ENCODE measurements around the gene PCDH10. TPM values are rescaled to one million over a fixed set of nuclear protein-coding genes. Genes with fewer than 3 reads are reported as not detected.

Gene PCDH10
- total and polyA plus RNA-seq, 2 donors (not counting 3 experiments of a cell fraction or from before 2014, with no cell fraction given): 56.5 to 91.0 TPM

DNA sequence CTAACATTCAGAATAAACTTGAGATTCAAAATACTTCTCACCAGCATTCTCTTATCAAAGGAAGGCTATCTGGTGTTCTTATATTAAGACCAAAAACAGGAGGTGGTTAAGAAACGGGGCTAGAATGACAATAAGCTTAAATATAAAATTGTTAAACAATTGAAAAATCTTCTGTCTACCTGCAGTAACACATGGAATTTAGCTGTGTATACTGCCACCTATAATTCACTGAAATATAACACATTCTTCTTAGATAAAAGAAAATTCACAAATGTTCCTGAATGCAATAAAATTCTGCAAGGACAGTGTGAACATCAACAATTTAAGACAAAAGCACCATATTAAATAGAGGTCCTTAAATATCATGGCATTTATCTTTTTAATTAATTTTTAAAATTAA, 11.5 kb upstream of the PCDH10 start:
- H2AFZ ChIP-seq (ENCODE audit: low read depth, low read length): no peak overlapping the region
- no TSS peak for BruUV-seq (replicated peaks)
- FAIRE-seq: no peak
- intact Hi-C loops (cut with micrococcal nuclease) (loop anchor here (2.0 kb wide), 1 partner anchor 297 kb away; no protein-coding TSS in a partner anchor), dilution Hi-C loops (cut with MboI; ENCODE audit: extremely low pct_ligation_motif_present, low sequenced_read_pairs) (no loop called here)
- no peaks in the 10 kb centered on the region for H3K27me3 ChIP-seq (ENCODE audit: control insufficient read depth in 2 of 2, insufficient read depth in 2 of 2, low read length in 2 of 2)
- H4K20me1 ChIP-seq (replicated peaks; ENCODE audit: control insufficient read depth, extremely low read depth, insufficient read depth, low read length): no peaks in the 10 kb centered on the region
- DNase-seq (ENCODE audit: low read depth, low spot score): peak; percentile 56
- ChIA-PET CTCF (interaction anchor here (0.6 to 2.1 kb wide), 13 partner anchors 9 to 499 kb away, joined by 3 to 26 read pairs (median 4); no protein-coding TSS in a partner anchor), POLR2A (interaction anchor here (1.1 kb wide), 1 partner anchor 11 kb away, joined by 3 read pairs; the partner anchor contains the start of gene PCDH10)
- no peak overlapping the region for H3K4me2 ChIP-seq (ENCODE audit: insufficient read depth, low read length)
- no peaks in the 10 kb centered on the region for H3K36me3 ChIP-seq (ENCODE audit: control insufficient read depth in 2 of 2, extremely low read depth in 1 of 2, insufficient read depth in 2 of 2, low read length in 2 of 2)
- TF ChIP-seq MYC (IDR thresholded peaks at IDR 0.05; ENCODE audit: low read depth, low read length): no peak
- TF ChIP-seq, protein P1, sequence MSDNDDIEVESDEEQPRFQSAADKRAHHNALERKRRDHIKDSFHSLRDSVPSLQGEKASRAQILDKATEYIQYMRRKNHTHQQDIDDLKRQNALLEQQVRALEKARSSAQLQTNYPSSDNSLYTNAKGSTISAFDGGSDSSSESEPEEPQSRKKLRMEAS (IDR thresholded peaks at IDR 0.05; ENCODE audit: insufficient read depth, insufficient read length): no peak
- no peak for TF ChIP-seq FOS (IDR thresholded peaks at IDR 0.05; ENCODE audit: borderline replicate concordance, insufficient read depth, low read length)
- TF ChIP-seq GATA2 (IDR thresholded peaks at IDR 0.05; ENCODE audit: insufficient read depth, insufficient read length, low read depth, low read length): no peak
- no peak for TF ChIP-seq EZH2 (IDR thresholded peaks at IDR 0.05; ENCODE audit: borderline replicate concordance, low read depth, low read length, severe bottlenecking)
- no peak for TF ChIP-seq POLR2AphosphoS5 (IDR thresholded peaks at IDR 0.05; ENCODE audit: insufficient read depth, low read depth, low read length)
- H3K9me1 ChIP-seq (replicated peaks; ENCODE audit: control insufficient read depth, extremely low read depth, insufficient read depth, low read length): no peaks in the 10 kb centered on the region
- H3K9ac ChIP-seq (replicated peaks; ENCODE audit: extremely low read depth, insufficient read depth, low read length): no peak overlapping the region
- no peaks in the 10 kb centered on the region for H3K9me3 ChIP-seq (replicated peaks; ENCODE audit: control insufficient read depth, insufficient read depth, low read length)
- no peaks in the 10 kb centered on the region for H3K79me2 ChIP-seq (ENCODE audit: control insufficient read depth, insufficient read depth, low read length)
- no peaks in the 10 kb centered on the region for H3K4me1 ChIP-seq (ENCODE audit: control insufficient read depth, extremely low read depth, insufficient read depth, low read length)
- no peak overlapping the region for H3K4me3 ChIP-seq (replicated peaks in 1 of 3; ENCODE audit: insufficient read depth in 1 of 3, low read depth in 1 of 3, low read length in 3 of 3)
- no peak overlapping the region for H3K27ac ChIP-seq (ENCODE audit: insufficient read depth, low read depth, low read length)

All from endothelial cell of umbilical vein (primary cell).